H9 (cell line): Measurements from ENCODE around the gene RIT2. TPM values are rescaled to one million over a fixed set of nuclear protein-coding genes. Genes with fewer than 3 reads are reported as not detected.

Experiments used
- DNase-seq: peaks from one replicate; pipeline ENCODE4 v3.0.0-alpha.2; 2017
- H2AFZ ChIP-seq: one replicate; pipeline ENCODE4 v1.6.1; 2013; ENCODE audit warnings: mild to moderate bottlenecking, low read length, control low read depth, moderate library complexity
- H2AK5ac ChIP-seq: 2 replicates; pipeline ENCODE4 v1.6.1; 2013; ENCODE audit warnings: low read length, control low read depth, mixed read lengths; ENCODE audit not compliant: insufficient read length
- H2BK120ac ChIP-seq: one replicate; pipeline ENCODE4 v1.6.1; 2013; ENCODE audit warnings: low read depth, mild to moderate bottlenecking, low read length, control low read depth, inconsistent platforms; ENCODE audit not compliant: poor library complexity, severe bottlenecking
- H2BK12ac ChIP-seq: 2 replicates; pipeline ENCODE4 v1.6.1; 2013; ENCODE audit warnings: low read length, control low read depth, mixed read lengths, low read depth; ENCODE audit not compliant: insufficient read length
- H2BK15ac ChIP-seq: 2 replicates; pipeline ENCODE4 v1.6.1; 2013; ENCODE audit warnings: low read depth, low read length, control low read depth
- H2BK20ac ChIP-seq: one replicate; pipeline ENCODE4 v1.6.1; 2013; ENCODE audit warnings: low read depth, mild to moderate bottlenecking, low read length, control low read depth, inconsistent platforms; ENCODE audit not compliant: poor library complexity, severe bottlenecking
- H2BK5ac ChIP-seq: 2 replicates; pipeline ENCODE4 v1.6.1; 2013; ENCODE audit warnings: low read length, control low read depth, mixed read lengths; ENCODE audit not compliant: insufficient read length
- H3K14ac ChIP-seq: 2 replicates; pipeline ENCODE4 v1.6.1; 2013; ENCODE audit warnings: low read length, control low read depth; ENCODE audit not compliant: insufficient read depth
- H3K18ac ChIP-seq: 2 replicates; pipeline ENCODE4 v1.6.1; 2013; ENCODE audit warnings: low read depth, mild to moderate bottlenecking, mixed read lengths, low read length, control low read depth; ENCODE audit not compliant: insufficient read length
- H3K23ac ChIP-seq: 2 replicates; pipeline ENCODE4 v1.6.1; 2013; ENCODE audit warnings: low read length, control low read depth, mixed read lengths, low read depth; ENCODE audit not compliant: insufficient read length
- H3K23me2 ChIP-seq: 2 replicates; pipeline ENCODE4 v1.6.1; 2013; ENCODE audit warnings: low read depth, mild to moderate bottlenecking, mixed read lengths, low read length, control low read depth; ENCODE audit not compliant: insufficient read length, poor library complexity, severe bottlenecking
- H3K27ac ChIP-seq: 2 replicates; pipeline ENCODE4 v1.5.1; 2013; ENCODE audit warnings: low read length, control low read depth, mixed read lengths, low read depth; ENCODE audit not compliant: insufficient read length
- H3K27me3 ChIP-seq: 2 replicates; pipeline ENCODE4 v1.6.1; 2013; ENCODE audit warnings: low read length, control low read depth, inconsistent platforms; ENCODE audit not compliant: insufficient read depth
- H3K4ac ChIP-seq: 2 replicates; pipeline ENCODE4 v1.6.1; 2013; ENCODE audit warnings: low read depth, mild to moderate bottlenecking, control low read depth, inconsistent platforms, low read length, moderate library complexity
- H3K4me1 ChIP-seq: 2 replicates; pipeline ENCODE4 v1.6.1; 2013; ENCODE audit warnings: low read length, control low read depth, inconsistent platforms; ENCODE audit not compliant: insufficient read depth
- H3K4me2 ChIP-seq: 2 replicates; pipeline ENCODE4 v1.6.1; 2013; ENCODE audit warnings: low read length, control low read depth, mixed read lengths; ENCODE audit not compliant: insufficient read length, insufficient read depth
- H3K56ac ChIP-seq: 2 replicates; pipeline ENCODE4 v1.6.1; 2013; ENCODE audit warnings: low read depth, mild to moderate bottlenecking, mixed read lengths, low read length, control low read depth; ENCODE audit not compliant: insufficient read length
- H3K79me1 ChIP-seq: 2 replicates; pipeline ENCODE4 v1.6.1; 2013; ENCODE audit warnings: low read depth, mild to moderate bottlenecking, moderate library complexity, low read length, control low read depth, inconsistent platforms; ENCODE audit not compliant: insufficient read depth, poor library complexity, severe bottlenecking
- H3K79me2 ChIP-seq: 2 replicates; pipeline ENCODE4 v1.6.1; 2013; ENCODE audit warnings: low read length, control low read depth, inconsistent platforms; ENCODE audit not compliant: insufficient read depth
- H3K9ac ChIP-seq: 2 replicates; pipeline ENCODE4 v1.6.1; 2013; ENCODE audit warnings: low read length, control low read depth, mixed read lengths; ENCODE audit not compliant: insufficient read length; ENCODE audit errors: extremely low read depth
- H3K9me3 ChIP-seq: one replicate; pipeline ENCODE4 v1.6.1; 2013; ENCODE audit warnings: low read depth, low read length, inconsistent platforms; ENCODE audit not compliant: control insufficient read depth
- H3T11ph ChIP-seq: one replicate; pipeline ENCODE4 v1.6.1; 2013; ENCODE audit warnings: mild to moderate bottlenecking, low read length, control low read depth, inconsistent platforms
- H4K20me1 ChIP-seq: one replicate; pipeline ENCODE4 v1.6.1; 2013; ENCODE audit not compliant: control insufficient read depth, insufficient read length, insufficient read depth
- H4K5ac ChIP-seq: 2 replicates; pipeline ENCODE4 v1.6.1; 2013; ENCODE audit warnings: low read depth, mild to moderate bottlenecking, mixed read lengths, low read length, control low read depth; ENCODE audit not compliant: insufficient read length
- H4K8ac ChIP-seq: replicated peaks from 2 replicates; pipeline ENCODE4 v1.6.1; 2013; ENCODE audit warnings: low read length, control low read depth, mixed read lengths, low read depth; ENCODE audit not compliant: insufficient read length
- H4K91ac ChIP-seq: 2 replicates; pipeline ENCODE4 v1.6.1; 2013; ENCODE audit warnings: low read depth, mild to moderate bottlenecking, moderate library complexity, mixed read lengths, low read length, control low read depth; ENCODE audit not compliant: insufficient read length
- H3K27ac Mint-ChIP-seq, 3 experiments: 2 replicates in 2 of 3; 3 replicates in 1 of 3; pipeline ENCODE4 v1.8.0; 2020 to 2021; ENCODE audit warnings: mixed read lengths in 3 of 3, mild to moderate bottlenecking in 1 of 3, moderate library complexity in 1 of 3
- H3K27me3 Mint-ChIP-seq: 2 replicates; pipeline ENCODE4 v1.8.0; 2021; ENCODE audit warnings: low read depth, mild to moderate bottlenecking, moderate library complexity, mixed read lengths
- H3K36me3 Mint-ChIP-seq, 3 experiments: 2 replicates in 2 of 3; 3 replicates in 1 of 3; pipeline ENCODE4 v1.8.0; 2020 to 2021; ENCODE audit warnings: low read depth in 3 of 3, mixed read lengths in 3 of 3; ENCODE audit not compliant: insufficient read depth in 1 of 3
- H3K4me1 Mint-ChIP-seq, 2 experiments: 2 replicates each; pipeline ENCODE4 v1.8.0; 2020; ENCODE audit warnings: mixed read lengths in 2 of 2
- H3K4me3 Mint-ChIP-seq, 2 experiments: 2 replicates in 1 of 2; 3 replicates in 1 of 2; pipeline ENCODE4 v1.8.0; 2020 to 2021; ENCODE audit warnings: mild to moderate bottlenecking in 2 of 2, mixed read lengths in 2 of 2, moderate library complexity in 1 of 2
- H3K9me3 Mint-ChIP-seq, 2 experiments: 2 replicates in 1 of 2; 3 replicates in 1 of 2; pipeline ENCODE4 v1.8.0; 2020; ENCODE audit warnings: mild to moderate bottlenecking in 2 of 2, mixed read lengths in 2 of 2, moderate library complexity in 1 of 2
- WGBS: extraction: QIAGEN DNeasy Blood & Tissue Kit; methylation state at CpG from one replicate; pipeline ENCODE4 v1.1.7; 2013; ENCODE audit warnings: missing lambda C conversion rate, low lambda C conversion rate, mixed read lengths; ENCODE audit not compliant: insufficient read length; ENCODE audit errors: extremely low coverage; 5-methylcytosine and 5-hydroxymethylcytosine counted together
- total RNA-seq: library from RNA; stranded (reverse); gene quantifications from 2 replicates; pipeline ENCODE4 v1.2.1, GENCODE V29; 2021
- TF ChIP-seq, protein P1 (sequence below): fragments of 200-600 bp; sonication (generic); conservative IDR thresholded peaks from 3 replicates; pipeline ENCODE4 v1.8.0; 2021; ENCODE audit warnings: antibody characterized with exemption, mild to moderate bottlenecking

The RIT2 gene
- total RNA-seq, 1 experiment from 2014 or later, result 1.2 TPM

DNA sequence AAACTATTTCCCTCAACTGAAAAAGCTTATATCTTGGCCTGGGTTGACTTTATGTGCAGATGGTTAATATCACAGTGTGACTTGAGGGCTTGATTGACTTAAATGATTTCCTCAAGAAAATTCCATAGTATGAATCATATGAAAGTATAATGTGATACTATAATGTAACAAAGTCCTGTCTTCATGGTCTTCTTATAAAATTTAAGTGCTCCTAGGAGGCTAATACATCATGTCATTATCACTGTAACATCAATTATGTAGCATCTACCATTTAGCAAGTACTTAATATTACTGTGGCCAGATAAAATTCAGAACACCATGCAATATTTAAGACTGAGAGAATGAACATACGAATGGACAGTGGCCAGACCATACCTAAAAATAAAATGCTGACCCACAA is 276.1 kb downstream of the RIT2 start:
- Histone ChIP-seq H3K4me2 (no peak overlapping the region), H3K27me3 (no peaks in the 10 kb centered on the region), H3K4ac (no peak overlapping the region), H3K27ac (no peak overlapping the region), H2BK5ac (no peak overlapping the region), H3K9me3 (no peaks in the 10 kb centered on the region), H2BK120ac (no peak overlapping the region), H2BK20ac (no peak overlapping the region), H3K23ac (no peak overlapping the region), H2BK12ac (no peak overlapping the region), H3K14ac (no peak overlapping the region), H4K8ac (no peak overlapping the region), H4K20me1 (no peaks in the 10 kb centered on the region), H3K79me1 (no peaks in the 10 kb centered on the region), H3T11ph (no peak overlapping the region), H3K18ac (no peak overlapping the region), H4K5ac (no peak overlapping the region), H2AK5ac (no peak overlapping the region), H3K56ac (no peak overlapping the region), H3K9ac (no peak overlapping the region), H3K79me2 (no peaks in the 10 kb centered on the region), H4K91ac (no peak overlapping the region), H2BK15ac (no peak overlapping the region), H3K4me1 (no peaks in the 10 kb centered on the region), H3K23me2 (no peaks in the 10 kb centered on the region), H2AFZ (no peak overlapping the region)
- WGBS, result no CpG with 5 or more reads among the region's 1 CpG
- Mint-ChIP-seq H3K27ac (no peak overlapping the region), H3K27me3 (no peaks in the 10 kb centered on the region), H3K36me3 (peaks cover 0 to 4% (median 2%) of the 10 kb centered on the region in 3 experiments; a peak in 3 of 7 replicates), H3K4me3 (no peak overlapping the region), H3K4me1 (peaks cover 4 to 7% of the 10 kb centered on the region in 2 experiments; a peak in 2 of 4 replicates), H3K9me3 (no peaks in the 10 kb centered on the region; a peak in 1 of 5 replicates)
- DNase-seq, result no peak
- TF ChIP-seq, protein P1, sequence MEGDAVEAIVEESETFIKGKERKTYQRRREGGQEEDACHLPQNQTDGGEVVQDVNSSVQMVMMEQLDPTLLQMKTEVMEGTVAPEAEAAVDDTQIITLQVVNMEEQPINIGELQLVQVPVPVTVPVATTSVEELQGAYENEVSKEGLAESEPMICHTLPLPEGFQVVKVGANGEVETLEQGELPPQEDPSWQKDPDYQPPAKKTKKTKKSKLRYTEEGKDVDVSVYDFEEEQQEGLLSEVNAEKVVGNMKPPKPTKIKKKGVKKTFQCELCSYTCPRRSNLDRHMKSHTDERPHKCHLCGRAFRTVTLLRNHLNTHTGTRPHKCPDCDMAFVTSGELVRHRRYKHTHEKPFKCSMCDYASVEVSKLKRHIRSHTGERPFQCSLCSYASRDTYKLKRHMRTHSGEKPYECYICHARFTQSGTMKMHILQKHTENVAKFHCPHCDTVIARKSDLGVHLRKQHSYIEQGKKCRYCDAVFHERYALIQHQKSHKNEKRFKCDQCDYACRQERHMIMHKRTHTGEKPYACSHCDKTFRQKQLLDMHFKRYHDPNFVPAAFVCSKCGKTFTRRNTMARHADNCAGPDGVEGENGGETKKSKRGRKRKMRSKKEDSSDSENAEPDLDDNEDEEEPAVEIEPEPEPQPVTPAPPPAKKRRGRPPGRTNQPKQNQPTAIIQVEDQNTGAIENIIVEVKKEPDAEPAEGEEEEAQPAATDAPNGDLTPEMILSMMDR, result no peak
